Neural cell (in vitro differentiated cells): ENCODE measurements around the gene SDCCAG8. TPM values are rescaled to one million over a fixed set of nuclear protein-coding genes. Genes with fewer than 3 reads are reported as not detected.

ENCODE experiments used
- H2AFZ ChIP-seq: fragments of 200-600, 300-800 bp; sonication (generic), shearing (Covaris generic); 2 replicates; pipeline ENCODE4 v1.6.0; 2014; ENCODE audit warnings: low read depth, mild to moderate bottlenecking, antibody characterized with exemption, low read length, moderate library complexity
- H3F3A ChIP-seq: fragments of 200-600 bp; shearing (Covaris generic); 2 replicates; pipeline ENCODE4 v1.6.1; 2016; ENCODE audit warnings: mild to moderate bottlenecking, moderate library complexity, mixed read lengths, antibody characterized with exemption, low read length; ENCODE audit not compliant: insufficient read depth, poor library complexity, severe bottlenecking
- H3K27ac ChIP-seq: fragments of 200-600, 300-800 bp; sonication (generic), shearing (Covaris generic); 2 replicates; pipeline ENCODE4 v1.5.1; 2014; ENCODE audit warnings: mild to moderate bottlenecking, low read length, moderate library complexity
- H3K27me3 ChIP-seq: fragments of 300-800, 200-600 bp; sonication (generic), shearing (Covaris generic); 2 replicates; pipeline ENCODE4 v1.6.0; 2014; ENCODE audit warnings: mild to moderate bottlenecking, low read depth, low read length, moderate library complexity; ENCODE audit not compliant: insufficient read depth
- H3K36me3 ChIP-seq: fragments of 300-800, 200-600 bp; sonication (generic), shearing (Covaris generic); 2 replicates; pipeline ENCODE4 v1.5.1; 2014; ENCODE audit warnings: mild to moderate bottlenecking, antibody characterized with exemption, low read length, moderate library complexity; ENCODE audit not compliant: insufficient read depth
- H3K4me2 ChIP-seq: fragments of 300-800, 200-600 bp; sonication (generic), shearing (Covaris generic); 2 replicates; pipeline ENCODE4 v1.6.0; 2014; ENCODE audit warnings: mild to moderate bottlenecking, low read length
- H3K4me3 ChIP-seq: fragments of 300-800, 200-600 bp; sonication (generic), shearing (Covaris generic); 2 replicates; pipeline ENCODE4 v1.5.1; 2014; ENCODE audit warnings: mild to moderate bottlenecking, low read length, moderate library complexity
- H3K79me2 ChIP-seq: fragments of 200-600 bp; shearing (Covaris generic); replicated peaks from 2 replicates; pipeline ENCODE4 v1.6.0; 2014; ENCODE audit warnings: mild to moderate bottlenecking, low read length, moderate library complexity; ENCODE audit not compliant: insufficient read depth
- H3K9ac ChIP-seq: fragments of 300-800, 200-600 bp; sonication (generic), shearing (Covaris generic); 2 replicates; pipeline ENCODE4 v1.6.1; 2016; ENCODE audit warnings: mild to moderate bottlenecking, low read length, mixed read lengths
- H3K9me2 ChIP-seq: fragments of 200-600 bp; shearing (Covaris generic); 2 replicates; pipeline ENCODE4 v1.6.1; 2016; ENCODE audit warnings: mild to moderate bottlenecking, low read length, mixed read lengths; ENCODE audit not compliant: insufficient read depth
- H3K9me3 ChIP-seq: fragments of 200-600, 300-800 bp; sonication (generic), shearing (Covaris generic); 2 replicates; pipeline ENCODE4 v1.6.1; 2016; ENCODE audit warnings: mild to moderate bottlenecking, mixed run types, low read length, moderate library complexity, mixed read lengths
- H4K20me1 ChIP-seq: fragments of 200-600 bp; shearing (Covaris generic); 2 replicates; pipeline ENCODE4 v1.6.1; 2016; ENCODE audit warnings: mild to moderate bottlenecking, mixed run types; ENCODE audit not compliant: insufficient read depth
- EP300 ChIP-seq: fragments of 450-650 bp; conservative IDR thresholded peaks from 2 replicates; pipeline ENCODE4 v1.6.1; 2014; ENCODE audit warnings: antibody characterized with exemption, mild to moderate bottlenecking, moderate library complexity; ENCODE audit not compliant: poor library complexity, severe bottlenecking
- EZH2 ChIP-seq: fragments of 200-600, 300-800 bp; shearing (Covaris generic), sonication (generic); IDR thresholded peaks from 2 replicates; pipeline ENCODE4 v1.6.1; 2014; ENCODE audit warnings: antibody characterized with exemption, low read length, borderline replicate concordance, mild to moderate bottlenecking; ENCODE audit not compliant: insufficient read depth, poor library complexity, severe bottlenecking
- MXI1 ChIP-seq: fragments of 450-650 bp; conservative IDR thresholded peaks from 2 replicates; pipeline ENCODE4 v1.6.1; 2014; ENCODE audit warnings: antibody characterized with exemption, mild to moderate bottlenecking; ENCODE audit not compliant: poor library complexity, severe bottlenecking
- POLR2AphosphoS5 ChIP-seq: IDR thresholded peaks from 2 replicates; pipeline ENCODE4 v1.6.1; 2012
- RAD21 ChIP-seq: fragments of 450-650 bp; conservative IDR thresholded peaks from 2 replicates; pipeline ENCODE4 v1.6.1; 2014; ENCODE audit warnings: antibody characterized with exemption, mild to moderate bottlenecking, moderate library complexity
- SMC3 ChIP-seq: fragments of 450-650 bp; conservative IDR thresholded peaks from 2 replicates; pipeline ENCODE4 v1.6.1; 2014; ENCODE audit warnings: antibody characterized with exemption, mild to moderate bottlenecking, moderate library complexity; ENCODE audit not compliant: poor library complexity
- TAF1 ChIP-seq: IDR thresholded peaks from 2 replicates; pipeline ENCODE4 v1.6.1; 2012; ENCODE audit warnings: low read depth
- polyA plus RNA-seq: library from polyadenylated mRNA; depleted of rRNA; stranded (reverse); fragments of >200 nt; gene quantifications from 2 replicates; pipeline ENCODE4 v1.2.3, GENCODE V29; 2014
- TF ChIP-seq, protein P1 (sequence below): IDR thresholded peaks from 2 replicates; pipeline ENCODE4 v1.6.1; 2012; ENCODE audit warnings: borderline replicate concordance
- TF ChIP-seq, protein P2 (sequence below): fragments of 450-650 bp; IDR thresholded peaks from 2 replicates; pipeline ENCODE4 v1.5.1; 2014; ENCODE audit warnings: antibody characterized with exemption, mild to moderate bottlenecking, moderate library complexity; ENCODE audit not compliant: poor library complexity, severe bottlenecking

SDCCAG8 gene
- polyA plus RNA-seq, 1 donor from 2014 or later: 32.2 TPM

DNA sequence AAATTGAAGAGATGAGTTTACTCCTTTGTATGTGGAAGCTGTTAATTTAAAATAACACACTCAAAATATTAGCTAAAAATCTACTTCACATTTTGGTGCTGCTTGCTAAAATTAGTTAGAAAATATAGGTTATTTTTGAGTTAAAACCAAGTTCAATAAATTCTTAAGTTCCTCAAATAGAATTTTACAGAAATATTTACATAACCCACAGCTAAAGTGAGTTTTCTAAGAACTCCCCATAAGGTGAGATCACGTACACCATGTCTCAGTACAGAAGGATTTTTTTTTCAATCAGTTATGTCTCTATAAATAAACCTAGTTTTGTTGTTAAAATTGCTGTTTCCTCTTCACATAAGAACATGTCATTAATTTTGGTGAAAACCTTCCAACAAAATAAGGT, 108.0 kb downstream of the SDCCAG8 start:
- Histone ChIP-seq H3K4me2 (no peak overlapping the region), H3K9me3 (no peaks in the 10 kb centered on the region), H3F3A (no peaks in the 10 kb centered on the region), H3K4me3 (no peak overlapping the region), H3K27me3 (no peaks in the 10 kb centered on the region), H3K9ac (no peak overlapping the region), H3K27ac (no peak overlapping the region), H3K36me3 (no peaks in the 10 kb centered on the region), H2AFZ (no peak overlapping the region), H3K9me2 (no peaks in the 10 kb centered on the region), H3K79me2 (no peaks in the 10 kb centered on the region), H4K20me1 (no peaks in the 10 kb centered on the region)
- no peak for TF ChIP-seq EZH2
- TF ChIP-seq, protein P1, sequence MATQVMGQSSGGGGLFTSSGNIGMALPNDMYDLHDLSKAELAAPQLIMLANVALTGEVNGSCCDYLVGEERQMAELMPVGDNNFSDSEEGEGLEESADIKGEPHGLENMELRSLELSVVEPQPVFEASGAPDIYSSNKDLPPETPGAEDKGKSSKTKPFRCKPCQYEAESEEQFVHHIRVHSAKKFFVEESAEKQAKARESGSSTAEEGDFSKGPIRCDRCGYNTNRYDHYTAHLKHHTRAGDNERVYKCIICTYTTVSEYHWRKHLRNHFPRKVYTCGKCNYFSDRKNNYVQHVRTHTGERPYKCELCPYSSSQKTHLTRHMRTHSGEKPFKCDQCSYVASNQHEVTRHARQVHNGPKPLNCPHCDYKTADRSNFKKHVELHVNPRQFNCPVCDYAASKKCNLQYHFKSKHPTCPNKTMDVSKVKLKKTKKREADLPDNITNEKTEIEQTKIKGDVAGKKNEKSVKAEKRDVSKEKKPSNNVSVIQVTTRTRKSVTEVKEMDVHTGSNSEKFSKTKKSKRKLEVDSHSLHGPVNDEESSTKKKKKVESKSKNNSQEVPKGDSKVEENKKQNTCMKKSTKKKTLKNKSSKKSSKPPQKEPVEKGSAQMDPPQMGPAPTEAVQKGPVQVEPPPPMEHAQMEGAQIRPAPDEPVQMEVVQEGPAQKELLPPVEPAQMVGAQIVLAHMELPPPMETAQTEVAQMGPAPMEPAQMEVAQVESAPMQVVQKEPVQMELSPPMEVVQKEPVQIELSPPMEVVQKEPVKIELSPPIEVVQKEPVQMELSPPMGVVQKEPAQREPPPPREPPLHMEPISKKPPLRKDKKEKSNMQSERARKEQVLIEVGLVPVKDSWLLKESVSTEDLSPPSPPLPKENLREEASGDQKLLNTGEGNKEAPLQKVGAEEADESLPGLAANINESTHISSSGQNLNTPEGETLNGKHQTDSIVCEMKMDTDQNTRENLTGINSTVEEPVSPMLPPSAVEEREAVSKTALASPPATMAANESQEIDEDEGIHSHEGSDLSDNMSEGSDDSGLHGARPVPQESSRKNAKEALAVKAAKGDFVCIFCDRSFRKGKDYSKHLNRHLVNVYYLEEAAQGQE: no peak
- TF ChIP-seq MXI1: no peak
- no peak for TF ChIP-seq TAF1
- TF ChIP-seq, protein P2, sequence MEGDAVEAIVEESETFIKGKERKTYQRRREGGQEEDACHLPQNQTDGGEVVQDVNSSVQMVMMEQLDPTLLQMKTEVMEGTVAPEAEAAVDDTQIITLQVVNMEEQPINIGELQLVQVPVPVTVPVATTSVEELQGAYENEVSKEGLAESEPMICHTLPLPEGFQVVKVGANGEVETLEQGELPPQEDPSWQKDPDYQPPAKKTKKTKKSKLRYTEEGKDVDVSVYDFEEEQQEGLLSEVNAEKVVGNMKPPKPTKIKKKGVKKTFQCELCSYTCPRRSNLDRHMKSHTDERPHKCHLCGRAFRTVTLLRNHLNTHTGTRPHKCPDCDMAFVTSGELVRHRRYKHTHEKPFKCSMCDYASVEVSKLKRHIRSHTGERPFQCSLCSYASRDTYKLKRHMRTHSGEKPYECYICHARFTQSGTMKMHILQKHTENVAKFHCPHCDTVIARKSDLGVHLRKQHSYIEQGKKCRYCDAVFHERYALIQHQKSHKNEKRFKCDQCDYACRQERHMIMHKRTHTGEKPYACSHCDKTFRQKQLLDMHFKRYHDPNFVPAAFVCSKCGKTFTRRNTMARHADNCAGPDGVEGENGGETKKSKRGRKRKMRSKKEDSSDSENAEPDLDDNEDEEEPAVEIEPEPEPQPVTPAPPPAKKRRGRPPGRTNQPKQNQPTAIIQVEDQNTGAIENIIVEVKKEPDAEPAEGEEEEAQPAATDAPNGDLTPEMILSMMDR: no peak
- TF ChIP-seq POLR2AphosphoS5: no peak
- no peak for TF ChIP-seq EP300
- TF ChIP-seq RAD21: no peak
- no peak for TF ChIP-seq SMC3

DNA sequence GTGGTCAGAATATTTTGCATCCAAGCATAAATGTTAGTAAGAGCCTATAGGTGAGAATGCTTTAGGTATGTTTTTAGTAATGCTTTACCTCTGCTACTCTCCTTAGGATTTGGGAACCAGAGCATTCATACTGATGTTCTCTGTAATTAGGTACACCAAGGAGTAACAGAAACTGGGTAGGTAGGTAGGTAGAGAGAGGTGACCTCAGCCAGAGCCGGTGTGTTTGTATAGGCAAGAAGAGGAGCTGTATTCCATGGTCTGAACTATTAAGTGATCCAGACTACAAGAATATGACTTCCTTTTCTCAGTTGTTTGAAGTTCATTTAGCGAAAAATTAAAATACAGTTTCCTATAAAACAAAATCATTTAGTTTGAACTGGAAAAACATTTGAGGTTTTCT, 108.5 kb downstream of the SDCCAG8 start:
- Histone ChIP-seq H3K9me2 (no peaks in the 10 kb centered on the region), H3K36me3 (no peaks in the 10 kb centered on the region), H3K4me3 (no peak overlapping the region), H3K27me3 (no peaks in the 10 kb centered on the region), H3F3A (no peaks in the 10 kb centered on the region), H4K20me1 (no peaks in the 10 kb centered on the region), H3K4me2 (no peak overlapping the region), H3K9ac (no peak overlapping the region), H3K9me3 (no peaks in the 10 kb centered on the region), H3K79me2 (no peaks in the 10 kb centered on the region), H3K27ac (no peak overlapping the region), H2AFZ (no peak overlapping the region)
- TF ChIP-seq SMC3 (no peak), EZH2 (no peak), RAD21 (no peak), EP300 (no peak), POLR2AphosphoS5 (no peak), MXI1 (no peak), TAF1 (no peak)
- TF ChIP-seq, protein P2: no peak
- TF ChIP-seq, protein P1: no peak
